ENCODE results near the gene FAM240B. TPM values are rescaled to one million over a fixed set of nuclear protein-coding genes. Genes with fewer than 3 reads are reported as not detected.

FAM240B gene
- total RNA-seq, 1 donor from 2014 or later, result not detected

- Mint-ChIP-seq H3K27me3 (peaks cover 3% of the 10 kb centered on the region), H3K27ac (no peak overlapping the region), H3K9me3 (no peaks in the 10 kb centered on the region), H3K36me3 (ENCODE audit: low read depth) (no peaks in the 10 kb centered on the region), H3K4me1 (no peaks in the 10 kb centered on the region), H3K4me3 (no peak overlapping the region)
- TF ChIP-seq CTCF (IDR thresholded peaks at IDR 0.05), result no peak
- ATAC-seq (ENCODE audit: low read depth) (no peak), DNase-seq (no peak)
- POLR2A ChIA-PET, result no interaction called here
- intact Hi-C loops (cut with micrococcal nuclease), result no loop called here
- CTCF ChIA-PET, result no interaction called here
Measured at GRCh38 chr9:38697776-38698300, 22.1 kb downstream of the FAM240B start.

GRCh38 chr9:38696999-38697398 lies 22.9 kb downstream of the FAM240B start:
- H3K36me3 Mint-ChIP-seq (ENCODE audit: low read depth), result no peaks in the 10 kb centered on the region
- intact Hi-C loops (cut with micrococcal nuclease), result no loop called here
- ATAC-seq (ENCODE audit: low read depth), result no peak
- H3K27ac Mint-ChIP-seq, result no peak overlapping the region
- ChIA-PET CTCF (no interaction called here), POLR2A (no interaction called here)
- no peak for TF ChIP-seq CTCF (IDR thresholded peaks at IDR 0.05)
- no peak for DNase-seq
- peaks cover 3% of the 10 kb centered on the region for H3K27me3 Mint-ChIP-seq
- H3K4me3 Mint-ChIP-seq, result no peak overlapping the region
- H3K9me3 Mint-ChIP-seq, result no peaks in the 10 kb centered on the region
- H3K4me1 Mint-ChIP-seq, result no peaks in the 10 kb centered on the region

- ATAC-seq (ENCODE audit: low read depth) (no peak), DNase-seq (no peak)
- Mint-ChIP-seq H3K27ac (no peak overlapping the region), H3K36me3 (ENCODE audit: low read depth) (no peaks in the 10 kb centered on the region), H3K4me1 (no peaks in the 10 kb centered on the region), H3K4me3 (no peak overlapping the region), H3K9me3 (no peaks in the 10 kb centered on the region), H3K27me3 (peaks cover 3% of the 10 kb centered on the region)
- intact Hi-C loops (cut with micrococcal nuclease), result no loop called here
- TF ChIP-seq CTCF (IDR thresholded peaks at IDR 0.05), result no peak
- POLR2A ChIA-PET, result no interaction called here
- CTCF ChIA-PET, result no interaction called here
Measured at GRCh38 chr9:38694676-38695075, 25.3 kb downstream of the FAM240B start.

- no peaks in the 10 kb centered on the region for H3K9me3 Mint-ChIP-seq
- no peak overlapping the region for H3K4me3 Mint-ChIP-seq
- ATAC-seq (ENCODE audit: low read depth) (no peak), DNase-seq (no peak)
- intact Hi-C loops (cut with micrococcal nuclease), result no loop called here
- POLR2A ChIA-PET, result no interaction called here
- CTCF ChIA-PET, result no interaction called here
- H3K36me3 Mint-ChIP-seq (ENCODE audit: low read depth), result no peaks in the 10 kb centered on the region
- no peak overlapping the region for H3K27ac Mint-ChIP-seq
- TF ChIP-seq CTCF (IDR thresholded peaks at IDR 0.05), result no peak
- no peaks in the 10 kb centered on the region for H3K4me1 Mint-ChIP-seq
- H3K27me3 Mint-ChIP-seq, result peaks cover 3% of the 10 kb centered on the region
Measured at GRCh38 chr9:38692707-38693106, 27.2 kb downstream of the FAM240B start.

GRCh38 chr9:38690574-38690973 lies 29.4 kb downstream of the FAM240B start:
- no peak for TF ChIP-seq CTCF (IDR thresholded peaks at IDR 0.05)
- DNase-seq, result no peak
- Mint-ChIP-seq H3K36me3 (ENCODE audit: low read depth) (no peaks in the 10 kb centered on the region), H3K27me3 (peaks cover 3% of the 10 kb centered on the region), H3K4me3 (no peak overlapping the region), H3K27ac (no peak overlapping the region), H3K4me1 (no peaks in the 10 kb centered on the region), H3K9me3 (no peaks in the 10 kb centered on the region)
- ATAC-seq (ENCODE audit: low read depth), result no peak
- ChIA-PET POLR2A (no interaction called here), CTCF (no interaction called here)
- intact Hi-C loops (cut with micrococcal nuclease), result no loop called here
